GM23338 (cell line): Measurements from ENCODE around the gene FRYL. TPM values are rescaled to one million over a fixed set of nuclear protein-coding genes. Genes with fewer than 3 reads are reported as not detected.

Experiments
- ATAC-seq: fragments of 200-7000 bp; cut with Tn5 transposase; 3 replicates; pipeline ENCODE4 v1.9.1; 2020
- DNase-seq: peaks from one replicate; pipeline ENCODE4 v3.0.0-alpha.2; 2015; ENCODE audit warnings: low spot score
- H2AFZ ChIP-seq: fragments of 200-600 bp; sonication (generic); 2 replicates; pipeline ENCODE4 v1.8.0; 2016; ENCODE audit warnings: antibody characterized with exemption, mild to moderate bottlenecking, moderate library complexity
- H3F3A ChIP-seq: fragments of 200-600 bp; sonication (generic); replicated peaks from 2 replicates; pipeline ENCODE4 v1.8.0; 2017; ENCODE audit warnings: antibody characterized with exemption, mixed run types, low read depth
- H3K27ac ChIP-seq: fragments of 200-600 bp; sonication (generic); 2 replicates; pipeline ENCODE4 v1.6.1; 2016; ENCODE audit warnings: low read depth
- H3K27me3 ChIP-seq: fragments of 200-600 bp; sonication (generic); 2 replicates; pipeline ENCODE4 v1.8.0; 2016; ENCODE audit warnings: mild to moderate bottlenecking, mixed run types, moderate library complexity; ENCODE audit not compliant: insufficient read depth
- H3K36me3 ChIP-seq: fragments of 200-600 bp; sonication (generic); 2 replicates; pipeline ENCODE4 v1.8.0; 2016; ENCODE audit warnings: mild to moderate bottlenecking; ENCODE audit not compliant: insufficient read depth
- H3K4me1 ChIP-seq: fragments of 200-600 bp; sonication (generic); 2 replicates; pipeline ENCODE4 v1.8.0; 2016; ENCODE audit warnings: mild to moderate bottlenecking, moderate library complexity; ENCODE audit not compliant: insufficient read depth
- H3K4me2 ChIP-seq: fragments of 200-600 bp; sonication (generic); 2 replicates; pipeline ENCODE4 v1.7.1; 2017; ENCODE audit warnings: mixed run types
- H3K4me3 ChIP-seq: fragments of 200-600 bp; sonication (generic); 2 replicates; pipeline ENCODE4 v1.6.1; 2016; ENCODE audit warnings: mixed run types
- H3K79me2 ChIP-seq: fragments of 200-600 bp; sonication (generic); replicated peaks from 2 replicates; pipeline ENCODE4 v1.8.0; 2017; ENCODE audit warnings: mild to moderate bottlenecking; ENCODE audit not compliant: insufficient read depth
- H3K9me2 ChIP-seq: fragments of 200-600 bp; sonication (generic); 2 replicates; pipeline ENCODE4 v1.8.0; 2017; ENCODE audit not compliant: insufficient read depth
- H4K20me1 ChIP-seq: fragments of 200-600 bp; sonication (generic); replicated peaks from 2 replicates; pipeline ENCODE4 v1.8.0; 2017; ENCODE audit warnings: mild to moderate bottlenecking; ENCODE audit not compliant: insufficient read depth
- H3K27ac Mint-ChIP-seq: 2 replicates; pipeline ENCODE4 v1.8.0; 2020; ENCODE audit warnings: inconsistent platforms, mild to moderate bottlenecking, moderate library complexity, mixed read lengths
- H3K27me3 Mint-ChIP-seq: 3 replicates; pipeline ENCODE4 v1.8.0; 2022; ENCODE audit warnings: low read depth, mild to moderate bottlenecking, moderate library complexity, mixed read lengths, inconsistent platforms; ENCODE audit not compliant: insufficient read depth, poor library complexity
- H3K36me3 Mint-ChIP-seq: 3 replicates; pipeline ENCODE4 v1.8.0; 2021; ENCODE audit warnings: low read depth, mild to moderate bottlenecking, inconsistent platforms, moderate library complexity, mixed read lengths
- H3K4me1 Mint-ChIP-seq: 3 replicates; pipeline ENCODE4 v1.8.0; 2020; ENCODE audit warnings: mild to moderate bottlenecking, inconsistent platforms, mixed read lengths
- H3K4me3 Mint-ChIP-seq: 3 replicates; pipeline ENCODE4 v1.8.0; 2021; ENCODE audit warnings: moderate library complexity, mild to moderate bottlenecking, inconsistent platforms, mixed read lengths
- H3K9me3 Mint-ChIP-seq: 3 replicates; pipeline ENCODE4 v1.8.0; 2020; ENCODE audit warnings: moderate library complexity, mild to moderate bottlenecking, inconsistent platforms, mixed read lengths
- ETS1 ChIP-seq: IDR thresholded peaks from 2 replicates; pipeline ENCODE4 v1.6.1; 2016; ENCODE audit warnings: antibody characterized with exemption
- EZH2phosphoT487 ChIP-seq: fragments of 200-600 bp; sonication (generic); IDR thresholded peaks from one replicate; pipeline ENCODE4 v1.8.1; 2018; ENCODE audit warnings: antibody characterized with exemption; ENCODE audit not compliant: unreplicated experiment
- NANOG ChIP-seq: IDR thresholded peaks from 2 replicates; pipeline ENCODE4 v1.6.1; 2016; ENCODE audit warnings: antibody characterized with exemption, borderline replicate concordance
- POLR2AphosphoS5 ChIP-seq: IDR thresholded peaks from 2 replicates; pipeline ENCODE4 v1.6.1; 2016; ENCODE audit warnings: antibody characterized with exemption, low read depth
- REST ChIP-seq: IDR thresholded peaks from one replicate; pipeline ENCODE4 v1.6.1; 2018; ENCODE audit warnings: antibody characterized with exemption; ENCODE audit not compliant: unreplicated experiment
- STAT1 ChIP-seq: IDR thresholded peaks from one replicate; pipeline ENCODE4 v1.6.1; 2016; ENCODE audit warnings: antibody characterized with exemption; ENCODE audit not compliant: unreplicated experiment
- ZNF114 ChIP-seq: fragments of 250-450 bp; sonication (Bioruptor Pico); IDR thresholded peaks from 2 replicates; pipeline ENCODE4 v1.5.0; 2020; ENCODE audit warnings: mild to moderate bottlenecking, moderate library complexity
- ZNF331 ChIP-seq: fragments of 250-450 bp; sonication (Bioruptor Pico); IDR thresholded peaks from 2 replicates; pipeline ENCODE4 v1.5.0; 2020; ENCODE audit warnings: low read depth, mild to moderate bottlenecking, moderate library complexity
- polyA plus RNA-seq: library from polyadenylated mRNA; unstranded; fragments of >200 nt; fragmentation: Nextera tagmentation; extraction: Ambion mirVana; gene quantifications from 2 replicates; pipeline ENCODE4 v1.2.1, GENCODE V29; 2016
- total RNA-seq: library from RNA; depleted of rRNA; stranded (reverse); fragments of >200 nt; shearing (Covaris generic); gene quantifications from 2 replicates; pipeline ENCODE4 v1.2.3, GENCODE V29; 2014
- TF ChIP-seq, protein P1 (sequence below): fragments of 250-450 bp; sonication (Bioruptor Pico); IDR thresholded peaks from 2 replicates; pipeline ENCODE4 v1.5.0; 2020; ENCODE audit warnings: mild to moderate bottlenecking, moderate library complexity

Gene FRYL
- total and polyA plus RNA-seq, 2 experiments from 2014 or later, result 30.7 to 53.3 TPM

DNA sequence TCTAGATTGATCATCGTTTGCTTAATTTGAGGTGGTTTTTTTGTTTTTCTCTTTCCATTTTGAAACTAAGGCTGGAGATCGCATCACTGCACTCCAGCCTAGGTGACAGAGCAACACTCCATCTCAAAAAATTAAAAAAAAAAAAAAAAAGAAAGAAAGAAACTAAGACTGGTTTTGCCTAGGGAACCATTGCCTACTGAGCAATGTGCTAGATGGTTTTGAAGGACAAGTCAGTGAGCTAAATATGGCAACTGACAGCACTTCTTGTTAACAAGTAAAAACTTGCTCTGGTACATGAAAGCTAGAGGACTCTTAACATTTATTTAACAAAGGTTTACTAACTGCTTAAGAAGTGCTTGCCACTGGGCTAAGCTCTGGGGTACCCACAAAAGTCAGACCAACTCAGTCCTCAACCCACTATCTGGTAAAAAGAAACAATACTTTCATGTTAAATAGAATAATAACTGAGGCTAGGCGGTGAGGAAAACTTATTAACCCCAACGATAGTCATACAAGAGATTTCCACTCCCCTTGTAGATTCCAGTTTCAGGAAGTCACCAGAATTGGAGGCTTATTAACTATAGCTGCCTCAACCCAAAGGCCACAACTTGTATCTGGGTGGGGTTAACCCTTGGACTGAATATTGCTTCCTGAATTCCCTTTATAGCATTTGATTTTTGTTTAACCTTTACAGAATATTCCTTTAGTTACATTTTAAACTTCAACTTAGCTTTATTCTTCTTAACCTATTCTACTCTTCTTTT is 111.6 kb downstream of the FRYL start (continued):
- TF ChIP-seq, protein P1, sequence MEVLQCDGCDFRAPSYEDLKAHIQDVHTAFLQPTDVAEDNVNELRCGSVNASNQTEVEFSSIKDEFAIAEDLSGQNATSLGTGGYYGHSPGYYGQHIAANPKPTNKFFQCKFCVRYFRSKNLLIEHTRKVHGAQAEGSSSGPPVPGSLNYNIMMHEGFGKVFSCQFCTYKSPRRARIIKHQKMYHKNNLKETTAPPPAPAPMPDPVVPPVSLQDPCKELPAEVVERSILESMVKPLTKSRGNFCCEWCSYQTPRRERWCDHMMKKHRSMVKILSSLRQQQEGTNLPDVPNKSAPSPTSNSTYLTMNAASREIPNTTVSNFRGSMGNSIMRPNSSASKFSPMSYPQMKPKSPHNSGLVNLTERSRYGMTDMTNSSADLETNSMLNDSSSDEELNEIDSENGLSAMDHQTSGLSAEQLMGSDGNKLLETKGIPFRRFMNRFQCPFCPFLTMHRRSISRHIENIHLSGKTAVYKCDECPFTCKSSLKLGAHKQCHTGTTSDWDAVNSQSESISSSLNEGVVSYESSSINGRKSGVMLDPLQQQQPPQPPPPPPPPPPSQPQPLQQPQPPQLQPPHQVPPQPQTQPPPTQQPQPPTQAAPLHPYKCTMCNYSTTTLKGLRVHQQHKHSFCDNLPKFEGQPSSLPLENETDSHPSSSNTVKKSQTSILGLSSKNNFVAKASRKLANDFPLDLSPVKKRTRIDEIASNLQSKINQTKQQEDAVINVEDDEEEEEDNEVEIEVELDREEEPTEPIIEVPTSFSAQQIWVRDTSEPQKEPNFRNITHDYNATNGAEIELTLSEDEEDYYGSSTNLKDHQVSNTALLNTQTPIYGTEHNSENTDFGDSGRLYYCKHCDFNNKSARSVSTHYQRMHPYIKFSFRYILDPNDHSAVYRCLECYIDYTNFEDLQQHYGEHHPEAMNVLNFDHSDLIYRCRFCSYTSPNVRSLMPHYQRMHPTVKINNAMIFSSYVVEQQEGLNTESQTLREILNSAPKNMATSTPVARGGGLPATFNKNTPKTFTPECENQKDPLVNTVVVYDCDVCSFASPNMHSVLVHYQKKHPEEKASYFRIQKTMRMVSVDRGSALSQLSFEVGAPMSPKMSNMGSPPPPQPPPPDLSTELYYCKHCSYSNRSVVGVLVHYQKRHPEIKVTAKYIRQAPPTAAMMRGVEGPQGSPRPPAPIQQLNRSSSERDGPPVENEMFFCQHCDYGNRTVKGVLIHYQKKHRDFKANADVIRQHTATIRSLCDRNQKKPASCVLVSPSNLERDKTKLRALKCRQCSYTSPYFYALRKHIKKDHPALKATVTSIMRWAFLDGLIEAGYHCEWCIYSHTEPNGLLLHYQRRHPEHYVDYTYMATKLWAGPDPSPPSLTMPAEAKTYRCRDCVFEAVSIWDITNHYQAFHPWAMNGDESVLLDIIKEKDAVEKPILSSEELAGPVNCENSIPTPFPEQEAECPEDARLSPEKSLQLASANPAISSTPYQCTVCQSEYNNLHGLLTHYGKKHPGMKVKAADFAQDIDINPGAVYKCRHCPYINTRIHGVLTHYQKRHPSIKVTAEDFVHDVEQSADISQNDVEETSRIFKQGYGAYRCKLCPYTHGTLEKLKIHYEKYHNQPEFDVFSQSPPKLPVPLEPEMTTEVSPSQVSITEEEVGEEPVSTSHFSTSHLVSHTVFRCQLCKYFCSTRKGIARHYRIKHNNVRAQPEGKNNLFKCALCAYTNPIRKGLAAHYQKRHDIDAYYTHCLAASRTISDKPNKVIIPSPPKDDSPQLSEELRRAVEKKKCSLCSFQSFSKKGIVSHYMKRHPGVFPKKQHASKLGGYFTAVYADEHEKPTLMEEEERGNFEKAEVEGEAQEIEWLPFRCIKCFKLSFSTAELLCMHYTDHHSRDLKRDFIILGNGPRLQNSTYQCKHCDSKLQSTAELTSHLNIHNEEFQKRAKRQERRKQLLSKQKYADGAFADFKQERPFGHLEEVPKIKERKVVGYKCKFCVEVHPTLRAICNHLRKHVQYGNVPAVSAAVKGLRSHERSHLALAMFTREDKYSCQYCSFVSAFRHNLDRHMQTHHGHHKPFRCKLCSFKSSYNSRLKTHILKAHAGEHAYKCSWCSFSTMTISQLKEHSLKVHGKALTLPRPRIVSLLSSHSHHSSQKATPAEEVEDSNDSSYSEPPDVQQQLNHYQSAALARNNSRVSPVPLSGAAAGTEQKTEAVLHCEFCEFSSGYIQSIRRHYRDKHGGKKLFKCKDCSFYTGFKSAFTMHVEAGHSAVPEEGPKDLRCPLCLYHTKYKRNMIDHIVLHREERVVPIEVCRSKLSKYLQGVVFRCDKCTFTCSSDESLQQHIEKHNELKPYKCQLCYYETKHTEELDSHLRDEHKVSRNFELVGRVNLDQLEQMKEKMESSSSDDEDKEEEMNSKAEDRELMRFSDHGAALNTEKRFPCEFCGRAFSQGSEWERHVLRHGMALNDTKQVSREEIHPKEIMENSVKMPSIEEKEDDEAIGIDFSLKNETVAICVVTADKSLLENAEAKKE (CRISPR knock-in tag), result no peak
- TF ChIP-seq EZH2phosphoT487 (no peak), ETS1 (no peak)

DNA sequence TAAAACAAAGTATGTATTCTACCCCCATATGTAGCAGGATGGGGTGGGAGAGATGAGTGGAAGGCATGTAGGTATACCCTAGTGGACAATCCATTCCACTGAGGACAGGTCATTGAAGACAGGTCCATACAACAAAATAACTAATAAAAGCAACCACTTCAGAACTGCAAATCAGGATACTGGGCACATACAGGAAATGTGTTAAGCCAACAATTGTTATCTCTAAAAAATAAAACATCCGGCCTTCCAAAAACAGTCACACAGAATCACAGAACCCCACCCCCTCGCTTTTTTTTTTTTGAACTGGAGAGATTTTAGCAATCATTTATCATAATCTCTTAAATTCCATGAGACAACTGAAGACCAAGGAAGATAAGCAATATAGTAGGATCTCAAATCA is 112.9 kb downstream of the FRYL start:
- Mint-ChIP-seq H3K27me3 (no peaks in the 10 kb centered on the region), H3K4me1 (peaks cover 11% of the 10 kb centered on the region), H3K9me3 (no peaks in the 10 kb centered on the region), H3K27ac (no peak overlapping the region), H3K36me3 (peaks cover 9% of the 10 kb centered on the region; the same call in 2 of the 3 replicates), H3K4me3 (no peak overlapping the region)
- Histone ChIP-seq H3K79me2 (peaks cover 58% of the 10 kb centered on the region), H3K9me2 (0 out of 2 replicates have a peak, but pooled peaks cover 5% of the 10 kb centered on the region), H3K4me1 (peaks cover 17% of the 10 kb centered on the region), H3K27me3 (no peaks in the 10 kb centered on the region), H3F3A (no peaks in the 10 kb centered on the region), H3K4me2 (no peak overlapping the region), H3K27ac (no peak overlapping the region), H4K20me1 (peaks cover 10% of the 10 kb centered on the region; the same call in 1 of the 2 replicates), H3K36me3 (no peaks in the 10 kb centered on the region), H2AFZ (no peak overlapping the region), H3K4me3 (no peak overlapping the region)
- TF ChIP-seq NANOG (no peak), STAT1 (no peak), ETS1 (no peak), ZNF331 (no peak), ZNF114 (CRISPR knock-in tag) (no peak), REST (no peak), POLR2AphosphoS5 (no peak)
- no peak for DNase-seq
- ATAC-seq, result no peak
